ENCODE data around the gene FIBP.
"Not testable (repeated sequence)": the region's sequence is repeated elsewhere in the genome, so short reads cannot be mapped to it uniquely, and the experiment has no call there.

The FIBP gene

GRCh38 chr11:65915101-65915820 lies 27.0 kb upstream of the FIBP start:
- DNase-seq: peak in 1 of 56 donors; percentile 13

- DNase-seq: no peak
These were observed 24.6 kb upstream of the FIBP start for GRCh38 chr11:65912845-65913244.

- no peak for DNase-seq
These were observed 23.7 kb upstream of the FIBP start for GRCh38 chr11:65911682-65912568.

DNA sequence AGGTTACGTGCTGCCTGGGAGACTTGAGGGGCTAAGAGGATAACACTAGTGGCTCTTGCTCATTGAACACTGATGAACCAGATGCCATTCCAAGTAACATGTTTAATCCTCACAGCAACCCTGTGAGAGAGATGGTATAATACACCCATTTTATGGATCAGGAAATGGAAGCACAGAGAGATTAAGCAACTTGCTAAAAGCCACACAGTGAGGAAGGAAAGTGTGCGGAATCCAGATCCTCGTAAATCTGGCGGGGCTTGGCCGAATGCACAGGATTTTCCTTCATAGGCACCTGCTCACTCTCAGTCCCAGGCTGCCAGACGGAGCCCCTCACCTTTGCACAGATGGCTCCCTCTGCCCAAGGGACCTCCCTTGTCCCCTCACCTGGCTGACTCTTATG lies 19.6 kb upstream of the FIBP start:
- no peak for DNase-seq

DNA sequence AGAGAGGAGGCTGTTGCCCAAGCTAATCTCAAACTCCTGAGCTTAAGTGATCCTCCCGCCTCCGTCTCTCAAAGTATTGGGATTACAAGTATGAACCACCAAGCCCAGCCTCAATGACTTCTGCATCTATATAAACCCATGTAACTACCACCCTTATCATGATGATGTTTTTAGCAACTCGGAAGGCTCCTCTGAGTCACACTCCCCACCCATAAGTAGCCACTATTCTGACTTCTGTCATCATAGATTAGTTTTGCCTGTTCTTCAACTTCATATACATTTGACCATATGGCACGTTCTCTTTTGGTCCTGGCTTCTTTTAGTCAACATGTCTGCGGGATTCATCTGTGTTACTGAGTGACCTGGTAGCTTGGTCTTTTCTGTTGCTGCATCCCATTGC lies 18.3 kb upstream of the FIBP start:
- DNase-seq: no peak

DNA sequence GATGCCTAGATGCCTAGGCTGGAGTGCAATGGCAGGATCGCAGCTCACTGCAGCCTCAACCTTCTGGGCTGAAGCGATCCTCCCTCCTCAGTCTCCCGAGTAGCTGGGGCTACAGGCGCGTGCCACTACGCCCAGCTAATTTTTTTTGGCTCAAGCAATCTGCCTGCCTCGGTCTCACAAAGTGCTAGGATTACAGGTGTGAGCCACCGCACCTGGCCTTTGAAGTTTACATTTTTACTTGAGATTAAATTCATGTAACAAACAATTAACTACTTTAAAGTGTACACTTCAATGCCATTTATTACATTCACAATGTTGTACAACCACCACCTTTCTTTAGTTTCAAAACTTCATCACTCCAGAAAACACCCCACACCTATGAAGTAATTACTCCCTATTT lies 15.4 kb upstream of the FIBP start:
- DNase-seq: no peak

- DNase-seq: no peak
These were observed 14.8 kb upstream of the FIBP start for GRCh38 chr11:65903068-65903481.

DNA sequence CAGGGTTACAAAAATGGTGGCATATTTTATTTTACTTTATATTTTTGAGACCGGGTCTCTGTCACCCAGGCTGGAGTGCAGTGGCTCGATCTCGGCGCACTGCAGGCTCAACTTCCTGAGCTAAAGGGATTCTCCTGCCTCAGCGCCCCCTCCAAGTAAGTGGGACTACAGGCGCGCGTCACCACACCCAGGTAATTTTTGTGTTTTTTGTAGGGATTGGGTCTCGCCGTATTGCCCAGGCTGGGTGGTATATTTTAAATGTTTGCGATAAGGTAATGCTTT lies 12.6 kb upstream of the FIBP start:
- DNase-seq: no peak

- peak in 30 of 56 donors; percentile 15 to 80 (median 48) for DNase-seq
These were observed 12.0 kb upstream of the FIBP start, which contains the start of gene FOSL1 for GRCh38 chr11:65900125-65900898. Gene FOSL1 (minus strand): TSS chr11:65900388. CDS start chr11:65900339, 49 bp downstream.

DNA sequence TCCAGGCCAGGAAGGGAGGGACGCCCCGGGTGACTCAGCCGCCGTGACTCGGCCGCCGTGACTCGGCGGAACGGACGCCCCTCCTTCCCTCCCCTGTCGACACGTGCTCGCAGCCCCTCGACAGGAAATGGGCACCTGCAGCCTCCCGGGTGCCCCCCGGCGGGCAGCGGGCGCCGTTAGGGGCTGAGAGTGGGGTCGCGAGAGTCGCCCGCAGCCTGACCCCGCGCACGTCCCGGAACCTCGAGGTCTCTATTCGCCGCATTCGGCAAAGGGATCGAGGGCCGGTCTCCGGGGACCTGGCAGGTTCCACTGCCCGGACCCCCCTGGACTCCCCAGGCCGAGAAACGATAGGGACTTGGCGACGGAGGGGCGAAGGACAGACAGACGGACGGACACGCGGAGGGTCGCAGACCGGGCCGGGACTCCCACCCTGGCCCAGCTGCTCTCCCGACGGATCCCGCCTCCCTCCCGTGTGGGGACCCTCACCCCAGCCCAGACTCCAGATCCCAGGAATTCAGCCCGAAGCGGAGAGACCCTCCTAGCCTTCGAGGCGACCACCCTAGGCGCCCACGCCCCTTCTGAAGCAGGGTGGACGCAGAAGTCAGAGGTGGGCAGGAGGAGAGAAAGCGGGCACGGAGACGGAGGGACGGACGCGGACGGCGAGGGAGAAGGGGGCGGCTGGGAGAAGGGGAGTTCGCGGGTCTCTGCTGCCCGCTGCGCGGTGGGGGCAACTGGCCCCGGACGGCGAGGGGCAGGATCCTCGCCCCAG lies 11.3 kb upstream of the FIBP start:
- DNase-seq: no peak

DNA sequence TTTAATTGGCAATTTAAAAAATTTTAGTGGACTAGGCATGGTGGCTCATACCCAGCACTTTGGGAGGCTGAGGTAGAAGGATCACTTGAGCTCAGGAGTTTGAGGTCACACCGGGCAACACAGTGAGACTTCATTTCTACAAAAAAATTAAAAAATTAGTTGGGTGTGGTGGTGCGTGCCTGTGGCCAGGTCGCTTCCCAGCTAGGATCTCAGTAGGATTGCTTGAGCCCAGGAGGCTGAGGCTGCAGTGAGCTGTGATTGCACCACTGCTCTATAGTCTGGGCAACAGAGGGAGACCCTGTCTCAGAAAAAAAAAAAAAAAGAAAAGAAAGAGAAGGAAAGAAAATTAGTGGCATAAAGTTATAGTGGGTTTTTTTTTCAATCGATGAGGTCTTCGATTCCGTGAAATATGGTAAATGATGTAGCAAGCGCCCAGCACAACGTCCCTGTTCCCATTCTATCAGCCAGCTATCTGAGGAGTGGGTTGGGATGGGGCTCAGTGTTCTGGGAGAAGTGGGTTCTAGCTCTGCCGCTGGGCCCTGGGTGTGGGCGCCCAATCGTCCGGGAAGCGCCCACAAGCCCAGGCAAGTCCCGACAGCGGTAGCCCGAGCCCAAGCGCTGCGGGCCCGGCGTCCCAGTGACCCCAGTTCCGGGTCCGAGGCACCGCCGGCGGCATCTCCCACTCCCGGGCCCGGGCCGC lies 10.5 kb upstream of the FIBP start:
- no peak for DNase-seq

- no peak for DNase-seq
These were observed 8.8 kb upstream of the FIBP start for GRCh38 chr11:65897020-65897471.

DNA sequence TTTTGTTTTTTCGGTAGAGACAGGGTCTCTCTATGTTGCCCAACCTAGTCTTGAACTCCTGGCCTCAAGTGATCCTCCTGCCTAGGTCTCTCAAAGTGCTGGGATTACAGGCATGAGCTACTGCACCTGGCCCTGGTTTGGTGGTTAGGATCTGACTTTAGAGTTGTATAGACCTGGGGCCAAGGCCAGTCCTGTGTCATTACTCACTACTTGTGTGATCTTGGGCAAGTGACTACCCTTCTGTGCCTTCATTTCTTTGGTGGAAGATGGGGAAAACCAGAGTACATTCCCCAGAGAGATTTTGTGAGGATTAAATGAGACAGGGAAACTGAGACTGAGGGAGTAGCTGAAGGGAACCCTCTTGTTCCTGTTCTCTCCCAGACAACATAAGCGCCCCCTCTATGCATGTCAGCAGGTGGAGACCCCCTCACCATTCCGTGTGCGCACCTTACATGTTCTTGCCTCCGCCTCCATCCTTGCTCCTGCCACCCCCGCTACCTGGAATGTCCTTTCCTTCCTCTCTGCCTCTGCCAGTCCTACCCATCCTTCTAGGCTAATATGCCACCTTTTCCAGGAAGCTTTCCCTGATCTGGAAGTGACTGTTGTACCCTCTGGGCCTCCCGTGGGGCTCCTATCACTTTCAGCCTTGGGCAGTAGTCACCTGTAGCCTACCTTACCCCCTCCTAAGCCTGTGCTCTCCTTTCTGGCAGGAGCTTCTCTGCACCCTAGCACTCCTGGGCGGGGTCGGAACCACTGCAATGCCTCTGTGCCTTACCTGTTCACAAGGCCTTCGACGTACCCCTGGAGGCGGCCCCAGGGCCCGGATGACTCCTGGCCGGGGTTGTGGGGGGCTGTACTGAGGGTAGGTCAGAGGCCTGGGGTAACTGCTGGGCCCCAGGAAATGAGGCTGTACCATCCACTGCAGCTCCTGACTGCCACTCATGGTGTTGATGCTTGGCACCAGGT lies 8.0 kb upstream of the FIBP start:
- no peak for DNase-seq

GRCh38 chr11:65895482-65895981 lies 7.3 kb upstream of the FIBP start:
- DNase-seq: no peak

- DNase-seq: peak in 2 of 56 donors; percentile 17 to 33
These were observed 5.8 kb upstream of the FIBP start for GRCh38 chr11:65894034-65894591.

- peak in 6 of 56 donors; percentile 19 to 56 (median 33) for DNase-seq
These were observed 4.5 kb upstream of the FIBP start for GRCh38 chr11:65892661-65893317.

GRCh38 chr11:65892137-65892540 lies 3.9 kb upstream of the FIBP start:
- DNase-seq: not testable (repeated sequence)
